ENCODE data around the gene BANK1. TPM values are rescaled to one million over a fixed set of nuclear protein-coding genes. Genes with fewer than 3 reads are reported as not detected.

BANK1 gene
- total and polyA plus RNA-seq, 10 of the 15 experiments (the other 5 are each of a cell fraction or from before 2014, with no cell fraction given) = 0.13 to 2.1 (median 0.42) TPM

- Histone ChIP-seq H3K36me3 (ENCODE audit: control insufficient read depth in 2 of 2, insufficient read depth in 2 of 2, low read length in 1 of 2) (no peaks in the 10 kb centered on the region), H3K27ac (ENCODE audit: control insufficient read depth, insufficient read depth) (no peak overlapping the region), H3K79me2 (ENCODE audit: control insufficient read depth, insufficient read depth, low read length) (no peaks in the 10 kb centered on the region), H2AFZ (ENCODE audit: control insufficient read depth, low read depth, low read length) (no peak overlapping the region), H3K9me3 (replicated peaks; ENCODE audit: control insufficient read depth, insufficient read depth, low read length) (no peaks in the 10 kb centered on the region), H3K27me3 (replicated peaks in 1 of 2; ENCODE audit: control insufficient read depth in 2 of 2, insufficient read depth in 2 of 2, low read length in 1 of 2) (no peaks in the 10 kb centered on the region), H3K4me2 (ENCODE audit: control insufficient read depth, insufficient read depth) (no peak overlapping the region), H3K4me1 (ENCODE audit: control insufficient read depth, insufficient read depth, low read length) (no peaks in the 10 kb centered on the region), H3K9ac (ENCODE audit: control insufficient read depth, insufficient read depth, low read length) (no peak overlapping the region), H3K4me3 (no peak overlapping the region), H4K20me1 (ENCODE audit: control insufficient read depth, insufficient read depth) (no peaks in the 10 kb centered on the region)
- CTCF ChIA-PET = no interaction called here
- TF ChIP-seq SREBF1 (IDR thresholded peaks at IDR 0.05; ENCODE audit: low read length) = no peak
- TF ChIP-seq ZNF207 (IDR thresholded peaks at IDR 0.05; ENCODE audit: borderline replicate concordance) = no peak
- no peak for TF ChIP-seq HDGF (IDR thresholded peaks at IDR 0.05)
- no peak for TF ChIP-seq LARP7 (IDR thresholded peaks at IDR 0.05)
- TF ChIP-seq HDAC6 (IDR thresholded peaks at IDR 0.05; ENCODE audit: unreplicated experiment) = no peak
- POLR2A ChIA-PET = no interaction called here
- intact Hi-C loops (cut with micrococcal nuclease; ENCODE audit: unreplicated experiment) (no loop called here), in situ Hi-C loops (cut with MboI) (no loop called here)
- RAD21 ChIA-PET (ENCODE audit: unreplicated experiment) = no interaction called here
- BruUV-seq (replicated peaks) = no TSS peak
- SMC1A ChIA-PET (ENCODE audit: uncharacterized antibody, unreplicated experiment) = no interaction called here
- ATAC-seq = no peak
- DNase-seq (ENCODE audit: low read depth, low spot score) = no peak
- no peak for FAIRE-seq
Measured at GRCh38 chr4:101948055-101948454, 157.5 kb downstream of the BANK1 start.

GRCh38 chr4:101948951-101949350 is 158.4 kb downstream of the BANK1 start:
- RAD21 ChIA-PET (ENCODE audit: unreplicated experiment) = no interaction called here
- no peak for TF ChIP-seq NR2F1 (conservative IDR thresholded peaks at IDR 0.05)
- TF ChIP-seq SMARCA5 (IDR thresholded peaks at IDR 0.05) = no peak
- no peak for TF ChIP-seq NFIC (IDR thresholded peaks at IDR 0.05; ENCODE audit: low read depth, low read length)
- no peak for TF ChIP-seq SKIL (IDR thresholded peaks at IDR 0.05; ENCODE audit: low read depth, poor library complexity, severe bottlenecking)
- no peak for TF ChIP-seq CHD2 (IDR thresholded peaks at IDR 0.05; ENCODE audit: borderline replicate concordance, low read depth, low read length)
- no peak for TF ChIP-seq HDAC2 (IDR thresholded peaks at IDR 0.05)
- no peak for TF ChIP-seq SRF (IDR thresholded peaks at IDR 0.05; ENCODE audit: low read depth in 2 of 2, low read length in 2 of 2)
- TF ChIP-seq EZH2 (IDR thresholded peaks at IDR 0.05; ENCODE audit: borderline replicate concordance, control insufficient read depth, low read depth, low read length) = no peak
- TF ChIP-seq RAD21 (IDR thresholded peaks at IDR 0.05; ENCODE audit: insufficient read depth, low read depth, low read length) = no peak
- TF ChIP-seq EP300 (IDR thresholded peaks at IDR 0.05; ENCODE audit: borderline replicate concordance in 1 of 2, control insufficient read depth in 1 of 2, low read depth in 2 of 2, low read length in 2 of 2) = no peak
- no peak for TF ChIP-seq CREM (IDR thresholded peaks at IDR 0.05; ENCODE audit: low read depth)
- TF ChIP-seq ATF3 (IDR thresholded peaks at IDR 0.05; ENCODE audit: borderline replicate concordance, extremely low read depth, low read depth, low read length) = no peak
- no peak for TF ChIP-seq ZNF217 (IDR thresholded peaks at IDR 0.05)

More at GRCh38 chr4:101948951-101949350, 158.4 kb downstream of the BANK1 start:
- FAIRE-seq = no peak
- no peak for ATAC-seq
- no peaks in the 10 kb centered on the region for H3K4me1 ChIP-seq (ENCODE audit: control insufficient read depth, insufficient read depth, low read length)
- 0% methylated on average over 2 of the region's 2 CpGs for WGBS (ENCODE audit: insufficient coverage, insufficient replicate concordance, low lambda C conversion rate, missing lambda C conversion rate)
- no peaks in the 10 kb centered on the region for H4K20me1 ChIP-seq (ENCODE audit: control insufficient read depth, insufficient read depth)
- no peak overlapping the region for H3K9ac ChIP-seq (ENCODE audit: control insufficient read depth, insufficient read depth, low read length)
- H3K27me3 ChIP-seq (replicated peaks in 1 of 2; ENCODE audit: control insufficient read depth in 2 of 2, insufficient read depth in 2 of 2, low read length in 1 of 2) = no peaks in the 10 kb centered on the region
- H3K4me2 ChIP-seq (ENCODE audit: control insufficient read depth, insufficient read depth) = no peak overlapping the region
- no peak overlapping the region for H3K4me3 ChIP-seq
- intact Hi-C loops (cut with micrococcal nuclease; ENCODE audit: unreplicated experiment) (no loop called here), in situ Hi-C loops (cut with MboI) (no loop called here)
- SMC1A ChIA-PET (ENCODE audit: uncharacterized antibody, unreplicated experiment) = no interaction called here
- H2AFZ ChIP-seq (ENCODE audit: control insufficient read depth, low read depth, low read length) = no peak overlapping the region
- POLR2A ChIA-PET = no interaction called here
- no peak for DNase-seq (ENCODE audit: low read depth, low spot score)
- CTCF ChIA-PET = no interaction called here
- H3K27ac ChIP-seq (ENCODE audit: control insufficient read depth, insufficient read depth) = no peak overlapping the region
- no peaks in the 10 kb centered on the region for H3K9me3 ChIP-seq (replicated peaks; ENCODE audit: control insufficient read depth, insufficient read depth, low read length)
- BruUV-seq (replicated peaks) = no TSS peak
- H3K36me3 ChIP-seq (ENCODE audit: control insufficient read depth in 2 of 2, insufficient read depth in 2 of 2, low read length in 1 of 2) = no peaks in the 10 kb centered on the region
- H3K79me2 ChIP-seq (ENCODE audit: control insufficient read depth, insufficient read depth, low read length) = no peaks in the 10 kb centered on the region

All from GM12878 (cell line).